Measurements from ENCODE around the gene ARID1A.

GRCh38 chr1:26739329-26739914 is 43.6 kb downstream of the ARID1A start:
- TF ChIP-seq, protein P1, sequence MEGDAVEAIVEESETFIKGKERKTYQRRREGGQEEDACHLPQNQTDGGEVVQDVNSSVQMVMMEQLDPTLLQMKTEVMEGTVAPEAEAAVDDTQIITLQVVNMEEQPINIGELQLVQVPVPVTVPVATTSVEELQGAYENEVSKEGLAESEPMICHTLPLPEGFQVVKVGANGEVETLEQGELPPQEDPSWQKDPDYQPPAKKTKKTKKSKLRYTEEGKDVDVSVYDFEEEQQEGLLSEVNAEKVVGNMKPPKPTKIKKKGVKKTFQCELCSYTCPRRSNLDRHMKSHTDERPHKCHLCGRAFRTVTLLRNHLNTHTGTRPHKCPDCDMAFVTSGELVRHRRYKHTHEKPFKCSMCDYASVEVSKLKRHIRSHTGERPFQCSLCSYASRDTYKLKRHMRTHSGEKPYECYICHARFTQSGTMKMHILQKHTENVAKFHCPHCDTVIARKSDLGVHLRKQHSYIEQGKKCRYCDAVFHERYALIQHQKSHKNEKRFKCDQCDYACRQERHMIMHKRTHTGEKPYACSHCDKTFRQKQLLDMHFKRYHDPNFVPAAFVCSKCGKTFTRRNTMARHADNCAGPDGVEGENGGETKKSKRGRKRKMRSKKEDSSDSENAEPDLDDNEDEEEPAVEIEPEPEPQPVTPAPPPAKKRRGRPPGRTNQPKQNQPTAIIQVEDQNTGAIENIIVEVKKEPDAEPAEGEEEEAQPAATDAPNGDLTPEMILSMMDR (IDR thresholded peaks at IDR 0.05): no peak
- no peak for TF ChIP-seq POLR2A (IDR thresholded peaks at IDR 0.05)

All from uterus (tissue), 2 donors.